Raji (cell line): ENCODE results near the gene PDZRN3.

Experiments
- POLR2A ChIP-seq: IDR thresholded peaks from 2 replicates; pipeline ENCODE4 v1.6.1; 2011; ENCODE audit warnings: low read depth, low read length, control low read depth; ENCODE audit not compliant: insufficient read depth

Gene PDZRN3

DNA sequence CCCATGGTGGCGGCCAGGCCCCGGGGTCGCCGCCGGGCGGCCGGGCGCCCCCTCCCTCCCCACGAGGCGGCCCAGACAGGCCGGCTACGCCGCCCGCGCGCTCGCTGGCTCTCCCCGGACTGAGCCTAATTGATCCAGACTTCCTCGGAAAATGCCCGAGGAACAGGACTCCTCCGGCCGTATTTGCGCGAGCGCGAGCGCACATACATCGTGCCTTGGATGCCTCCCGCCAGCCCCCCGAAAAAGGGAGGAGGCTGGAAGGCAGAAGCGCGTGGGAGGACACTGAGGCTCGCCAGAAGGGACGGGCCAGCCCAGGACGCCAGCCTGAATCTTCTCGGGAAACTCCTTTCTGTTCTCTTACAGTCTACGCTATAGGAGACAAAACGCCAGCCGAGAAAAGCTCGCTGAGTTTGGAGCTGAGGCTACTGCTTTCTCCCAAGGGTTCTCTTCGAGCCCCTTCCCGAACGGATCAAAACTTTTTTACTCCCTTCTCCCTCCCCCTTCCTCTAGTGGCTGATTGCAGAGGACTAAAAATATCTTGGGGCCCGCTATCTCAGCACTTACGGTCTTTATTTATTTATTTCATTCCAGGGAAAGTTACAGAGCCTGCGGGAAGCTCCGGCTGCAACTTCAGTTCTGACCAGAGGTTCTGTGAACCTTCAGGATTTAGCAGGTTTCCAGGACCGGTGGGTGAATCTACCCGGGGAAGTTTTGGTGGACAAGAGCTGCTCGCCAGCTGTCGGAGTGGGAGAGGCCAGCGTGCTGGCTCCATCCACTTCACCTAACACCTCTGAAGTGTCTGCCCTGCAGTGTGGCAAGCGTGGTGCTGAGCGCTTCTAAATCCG lies at the start of gene PDZRN3:
Gene PDZRN3, minus strand, starts transcription at position 121 of the 845 bp plus-strand sequence.
- no peak for TF ChIP-seq POLR2A

DNA sequence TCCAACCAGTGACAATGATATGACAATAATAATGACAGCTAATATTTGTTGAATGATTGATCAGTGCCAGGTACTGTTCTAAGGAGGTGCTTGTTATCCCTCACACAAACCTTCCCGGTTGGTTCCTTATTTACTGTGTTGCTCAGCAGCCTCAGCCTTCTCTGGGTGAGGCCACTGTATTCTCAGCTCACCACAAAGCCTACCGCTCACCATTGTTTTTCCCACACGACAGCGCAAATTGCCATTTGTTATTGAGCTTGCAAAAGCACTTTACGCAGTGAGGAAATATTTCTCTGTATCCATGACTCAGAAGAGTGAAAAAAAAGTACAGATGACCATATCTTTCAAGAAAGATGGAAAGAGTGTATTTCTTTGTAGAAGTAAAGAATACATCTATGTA lies 49.5 kb upstream of the PDZRN3 start:
- no peak for TF ChIP-seq POLR2A

DNA sequence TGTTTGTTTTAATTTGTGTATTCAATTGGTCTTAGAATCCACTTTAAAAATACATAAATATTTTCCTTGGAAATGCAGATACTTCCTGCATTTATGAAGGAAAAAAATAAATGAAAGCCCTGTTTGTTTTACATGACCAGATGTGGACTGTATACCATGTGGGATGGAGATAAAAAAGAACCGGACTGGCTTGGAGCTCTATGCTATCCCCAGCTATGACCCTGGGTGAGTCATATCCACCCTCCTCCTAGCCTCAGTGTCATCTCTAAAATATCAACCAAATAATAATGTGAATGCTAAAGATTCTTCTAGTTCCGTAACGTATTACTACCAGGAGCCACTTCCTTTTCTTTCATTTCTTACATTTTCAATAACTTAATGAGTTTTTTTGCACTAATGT lies 44.5 kb upstream of the PDZRN3 start:
- no peak for TF ChIP-seq POLR2A

- no peak for TF ChIP-seq POLR2A
Observed at GRCh38 chr3:73668391-73668790, 43.6 kb upstream of the PDZRN3 start.

DNA sequence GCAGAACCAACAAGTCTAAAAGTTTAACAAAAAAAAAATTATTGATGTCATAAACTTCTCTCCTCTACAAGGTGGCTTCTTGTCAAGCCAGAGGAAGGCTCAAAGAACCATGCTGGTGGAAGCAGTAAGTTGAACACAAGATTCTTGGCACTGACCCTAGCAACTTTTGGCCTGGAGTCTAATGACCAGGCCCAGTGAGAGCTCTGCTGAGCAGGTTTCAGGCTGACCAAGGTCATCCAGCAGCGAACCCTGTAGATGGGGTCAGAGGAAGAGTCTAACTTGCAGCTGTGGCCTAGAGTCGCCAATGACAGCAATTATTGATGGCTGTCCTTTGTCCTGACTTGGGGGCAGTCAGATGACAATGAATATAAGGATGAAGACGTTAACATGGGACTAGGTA lies 43.1 kb upstream of the PDZRN3 start:
- no peak for TF ChIP-seq POLR2A

GRCh38 chr3:73665286-73665685 lies 40.5 kb upstream of the PDZRN3 start:
- TF ChIP-seq POLR2A = no peak

- TF ChIP-seq POLR2A = no peak
Observed at GRCh38 chr3:73664389-73664788, 39.6 kb upstream of the PDZRN3 start.

- no peak for TF ChIP-seq POLR2A
Observed at GRCh38 chr3:73663495-73663894, 38.8 kb upstream of the PDZRN3 start.

DNA sequence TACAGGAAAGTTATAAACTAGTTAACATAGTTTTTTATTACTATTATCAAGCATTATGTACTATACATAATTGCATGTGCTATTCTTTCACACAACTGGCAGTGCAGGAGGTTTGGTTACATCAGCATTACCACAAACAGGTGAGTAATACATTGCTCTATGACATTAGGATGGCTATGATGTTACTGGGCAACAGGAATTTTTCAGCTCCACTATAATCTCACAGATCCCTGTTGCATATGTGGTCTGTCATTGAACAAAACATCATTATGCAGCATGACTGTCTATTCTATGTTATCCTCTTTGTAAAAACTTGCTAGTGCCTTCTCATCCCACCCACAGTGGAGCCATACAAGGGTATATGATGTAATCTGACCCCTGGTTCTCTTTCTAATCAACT lies 36.5 kb upstream of the PDZRN3 start:
- TF ChIP-seq POLR2A = no peak

GRCh38 chr3:73658227-73658626 lies 33.5 kb upstream of the PDZRN3 start:
- no peak for TF ChIP-seq POLR2A

DNA sequence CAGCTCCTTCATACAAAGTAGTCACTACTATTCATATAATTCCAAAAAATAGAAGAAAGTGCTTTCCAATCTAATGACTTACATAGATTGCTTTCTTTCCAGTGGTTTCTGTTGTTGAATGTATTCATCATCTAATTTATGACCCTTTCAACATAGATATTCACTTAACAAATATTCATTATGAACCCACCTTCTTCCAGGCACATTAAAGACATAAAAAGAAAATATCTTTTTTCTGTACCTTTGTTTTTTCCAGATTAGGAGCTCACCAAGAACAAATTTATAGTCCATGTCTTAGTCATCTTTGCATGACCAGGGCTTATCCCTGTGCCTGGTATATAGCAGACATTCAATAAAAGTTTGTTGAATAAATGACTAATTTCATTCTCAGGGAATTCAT lies 32.4 kb upstream of the PDZRN3 start:
- TF ChIP-seq POLR2A = no peak

DNA sequence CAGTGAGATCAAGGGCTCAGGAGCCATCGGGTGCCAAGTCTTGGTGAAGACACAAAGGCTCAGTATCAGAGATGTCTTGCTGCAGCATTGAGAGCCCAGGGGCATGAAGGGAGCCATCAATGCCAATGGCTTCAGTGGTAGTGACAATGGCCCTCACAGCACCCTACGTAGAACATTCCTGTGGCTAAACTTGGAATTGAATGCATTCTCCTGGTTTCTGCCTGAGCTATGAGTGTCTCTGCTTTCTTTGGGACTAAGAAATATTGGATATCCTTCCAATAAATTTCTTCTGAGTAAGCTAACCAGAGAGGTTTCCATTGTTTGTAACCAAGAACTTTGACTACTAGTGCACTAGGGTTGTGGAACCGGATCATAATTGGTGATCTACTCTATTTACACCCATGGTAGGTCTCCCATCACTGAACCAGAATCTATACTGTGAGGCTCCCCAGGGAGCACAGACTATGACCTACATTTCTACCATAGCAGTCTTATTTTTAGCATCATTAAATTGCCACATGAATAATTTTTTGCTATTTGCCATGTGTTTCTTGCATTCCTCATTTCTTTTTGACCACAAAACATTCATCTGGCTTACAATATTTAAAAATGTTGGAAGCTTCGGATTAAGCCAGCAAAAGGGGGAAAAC lies 31.6 kb upstream of the PDZRN3 start:
- TF ChIP-seq POLR2A = no peak

DNA sequence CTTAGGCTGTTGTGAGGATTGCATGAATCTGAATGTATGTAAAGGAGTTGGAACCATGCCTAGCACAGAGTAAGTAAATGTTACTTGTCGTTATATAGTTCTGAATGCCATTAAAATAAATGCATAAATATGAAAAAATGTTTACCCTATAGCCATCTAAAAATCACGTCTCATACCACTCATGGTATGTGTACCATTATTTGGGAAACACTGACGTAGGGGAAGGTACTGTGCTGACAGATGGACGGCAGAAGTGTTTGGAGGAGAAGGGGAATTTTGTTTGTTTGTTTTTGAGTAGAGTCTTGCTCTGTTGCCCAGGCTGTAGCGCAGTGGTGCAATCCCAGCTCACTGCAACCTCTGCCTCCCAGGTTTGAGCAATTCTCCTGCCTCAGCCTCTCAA lies 30.5 kb upstream of the PDZRN3 start:
- no peak for TF ChIP-seq POLR2A

GRCh38 chr3:73653877-73654276 lies 29.1 kb upstream of the PDZRN3 start:
- no peak for TF ChIP-seq POLR2A

DNA sequence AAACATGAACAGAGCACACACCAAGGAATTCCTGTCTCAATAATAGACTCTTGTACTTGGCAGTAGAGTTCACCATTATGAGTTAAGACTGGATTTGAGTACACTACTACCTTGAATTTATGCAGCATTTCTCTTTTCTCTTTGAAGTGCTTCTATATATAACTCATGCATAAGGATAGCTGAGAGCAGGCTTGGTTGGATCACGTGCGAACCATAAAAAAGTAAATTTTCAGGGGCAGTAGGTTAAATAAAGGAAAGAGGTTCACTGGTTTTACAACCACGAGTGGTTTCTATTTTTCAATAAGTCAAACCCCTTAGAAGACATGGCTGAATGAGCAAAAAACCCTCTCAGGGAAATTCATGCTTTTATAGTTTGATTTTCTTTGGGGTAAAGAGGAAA lies 28.6 kb upstream of the PDZRN3 start:
- no peak for TF ChIP-seq POLR2A

GRCh38 chr3:73652896-73653295 lies 28.2 kb upstream of the PDZRN3 start:
- TF ChIP-seq POLR2A = no peak
